Activated effector memory CD4-positive, alpha-beta T cell treated with anti-CD3 and anti-CD28 coated beads, Interleukin-2, amount 50 U/mL, for 16 hours (primary cell): ENCODE measurements around the gene APOA4.
A peak's percentile ranks its signal among the peaks of the same experiment; 100 is the strongest.
"Not testable (repeated sequence)": the region's sequence is repeated elsewhere in the genome, so short reads cannot be mapped to it uniquely, and the experiment has no call there.

Source experiments
- DNase-seq: peaks from one replicate; pipeline ENCODE4 v3.0.0-alpha.2; 2020

The APOA4 gene

DNA sequence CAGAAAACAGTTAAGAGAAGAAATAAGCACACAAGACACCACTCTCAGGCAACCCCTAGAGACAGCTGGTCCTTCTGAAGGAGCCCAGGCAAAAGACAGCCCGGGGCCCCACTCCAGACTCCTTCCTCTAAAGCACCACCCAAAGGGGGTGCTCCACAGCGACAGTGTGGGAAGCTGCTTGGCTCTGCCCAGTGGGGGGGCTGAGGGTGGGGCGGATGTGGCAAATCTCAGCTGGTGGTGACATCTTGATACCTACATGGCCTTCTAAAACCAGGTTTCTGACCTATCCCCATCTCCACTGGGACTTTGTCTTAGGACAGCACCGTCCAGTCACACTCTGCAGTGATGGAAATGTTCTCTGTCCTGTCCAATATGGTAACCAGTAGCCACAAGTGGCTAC, 24.5 kb upstream of the APOA4 start:
- DNase-seq: peak; percentile 57

DNA sequence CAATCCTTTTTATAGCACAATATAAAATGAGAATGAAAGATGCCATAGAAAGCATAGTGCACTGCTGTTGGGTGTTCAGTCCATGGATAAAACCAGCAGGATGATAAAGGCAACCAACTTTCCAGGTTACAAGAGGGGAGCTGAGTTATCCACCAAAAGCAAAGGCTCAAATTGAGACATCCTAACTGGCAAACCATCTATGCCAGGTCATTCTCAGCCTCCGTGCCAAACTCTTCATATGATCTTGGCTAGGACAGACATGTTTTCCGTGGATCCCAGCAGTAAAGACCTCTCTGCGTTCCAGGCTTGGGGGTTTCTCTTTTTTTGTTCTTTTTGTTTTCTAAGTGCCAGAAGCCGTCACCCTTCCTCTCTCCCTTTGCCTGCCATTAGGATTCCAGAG, 21.6 kb upstream of the APOA4 start:
- no peak for DNase-seq

DNA sequence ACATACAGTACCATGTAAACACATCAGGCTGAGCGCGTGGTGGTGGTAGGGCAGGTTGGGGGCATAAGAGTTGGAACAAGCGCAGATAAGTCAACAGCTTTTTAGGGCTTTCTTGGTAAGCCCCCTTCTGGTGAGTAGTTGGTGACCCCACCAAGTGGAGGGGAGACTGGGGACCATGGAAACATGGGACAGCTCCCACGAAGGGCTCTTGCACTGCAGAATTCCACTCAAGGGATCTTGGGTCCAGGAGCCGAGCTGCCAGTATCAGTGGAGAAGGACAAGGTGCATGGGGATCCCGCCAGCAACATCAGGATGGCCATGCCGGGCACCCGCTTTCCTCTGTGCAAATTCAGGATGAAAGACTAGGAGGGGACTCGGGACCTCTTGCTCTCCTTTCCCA, 20.6 kb upstream of the APOA4 start:
- peak; percentile 27 for DNase-seq

DNA sequence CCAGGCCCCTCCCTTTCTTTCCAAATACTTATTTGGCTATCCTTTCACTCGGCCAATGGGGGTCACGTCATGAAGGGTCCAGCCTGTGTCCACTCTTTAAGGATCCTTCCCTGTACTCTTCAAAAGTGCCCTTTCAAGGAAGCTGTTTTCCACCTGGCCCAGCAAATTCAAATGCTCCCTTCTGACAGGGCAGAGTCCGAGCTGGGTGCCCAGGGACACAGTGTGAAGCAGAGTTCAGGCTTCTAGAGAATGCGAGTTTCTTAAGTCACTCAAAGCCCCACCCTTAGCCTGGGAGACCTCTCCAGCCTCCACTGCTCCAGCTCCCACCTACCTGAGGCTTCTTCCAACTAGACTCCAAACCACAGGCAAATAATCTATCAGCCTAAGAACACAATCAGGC, 19.8 kb upstream of the APOA4 start:
- DNase-seq: no peak

DNA sequence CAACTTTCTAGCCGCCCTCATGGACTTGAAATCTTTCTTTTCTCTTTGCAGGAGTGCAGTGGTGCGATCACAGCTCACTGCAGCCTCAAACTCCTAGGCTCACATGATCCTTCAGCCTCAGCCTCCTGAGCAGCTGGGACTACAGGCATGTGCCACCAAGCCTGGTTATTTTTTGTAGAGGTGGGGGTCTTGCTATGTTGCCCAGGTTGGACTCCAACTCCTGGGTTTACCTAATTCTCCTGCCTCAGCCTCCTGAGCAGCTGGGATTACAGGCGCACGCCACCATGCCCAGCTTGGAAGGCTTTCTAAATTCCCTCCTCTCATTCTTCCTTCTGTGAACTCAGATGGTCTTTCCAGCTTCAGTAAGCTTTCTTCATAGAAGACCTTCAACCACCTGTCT, 19.0 kb upstream of the APOA4 start:
- DNase-seq: no peak

DNA sequence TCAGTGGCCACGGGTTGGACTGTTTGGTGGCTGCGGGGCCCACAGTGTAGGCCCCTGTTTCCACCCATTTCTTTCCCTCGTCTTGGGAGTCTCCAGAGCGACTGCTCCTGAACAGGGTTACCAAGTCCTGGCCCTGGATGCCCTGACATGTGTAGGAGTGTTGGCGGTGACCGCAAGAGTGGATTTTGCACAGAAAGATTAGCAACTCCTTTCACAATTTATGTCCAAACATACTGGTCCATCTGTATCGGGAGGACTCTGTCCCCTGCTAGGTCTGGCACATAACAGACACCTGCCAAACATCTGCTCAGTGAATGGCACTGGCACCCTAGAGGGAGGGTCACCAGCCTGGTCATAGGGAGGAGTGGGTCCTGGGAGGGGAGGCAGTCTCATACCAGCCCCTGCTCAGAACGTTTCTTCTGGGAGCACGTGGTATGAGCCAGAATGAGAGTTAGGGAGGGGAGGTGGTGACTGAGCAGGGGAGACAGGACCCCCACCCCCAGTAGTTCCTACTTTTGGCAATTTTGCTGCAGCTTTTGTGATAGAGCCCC, 17.7 kb upstream of the APOA4 start:
- no peak for DNase-seq

DNA sequence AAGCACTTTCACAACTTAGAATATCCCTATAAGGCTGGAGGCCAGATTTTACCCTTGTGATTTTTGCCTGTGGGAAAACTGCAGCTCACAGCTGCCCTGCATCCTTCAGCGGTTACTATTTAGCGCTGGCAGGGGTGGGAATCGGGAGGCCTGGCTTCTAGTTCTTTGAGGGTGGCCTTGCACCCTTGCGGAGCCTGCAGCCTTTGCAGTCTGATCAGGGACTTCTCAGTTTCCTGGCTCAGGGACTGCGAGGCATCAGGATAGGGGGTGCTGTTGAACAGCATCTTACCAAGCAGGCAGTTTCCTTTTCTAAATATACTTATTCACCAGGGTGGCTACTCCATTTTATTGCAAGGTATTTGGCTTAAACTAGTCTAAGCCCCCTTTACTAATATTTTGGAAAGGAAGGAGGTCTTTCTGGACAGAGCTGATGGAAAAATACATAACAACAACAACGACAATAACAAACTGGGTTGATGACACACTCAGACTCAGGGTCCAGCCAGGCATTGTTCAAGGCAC, 17.2 kb upstream of the APOA4 start:
- DNase-seq: no peak

DNA sequence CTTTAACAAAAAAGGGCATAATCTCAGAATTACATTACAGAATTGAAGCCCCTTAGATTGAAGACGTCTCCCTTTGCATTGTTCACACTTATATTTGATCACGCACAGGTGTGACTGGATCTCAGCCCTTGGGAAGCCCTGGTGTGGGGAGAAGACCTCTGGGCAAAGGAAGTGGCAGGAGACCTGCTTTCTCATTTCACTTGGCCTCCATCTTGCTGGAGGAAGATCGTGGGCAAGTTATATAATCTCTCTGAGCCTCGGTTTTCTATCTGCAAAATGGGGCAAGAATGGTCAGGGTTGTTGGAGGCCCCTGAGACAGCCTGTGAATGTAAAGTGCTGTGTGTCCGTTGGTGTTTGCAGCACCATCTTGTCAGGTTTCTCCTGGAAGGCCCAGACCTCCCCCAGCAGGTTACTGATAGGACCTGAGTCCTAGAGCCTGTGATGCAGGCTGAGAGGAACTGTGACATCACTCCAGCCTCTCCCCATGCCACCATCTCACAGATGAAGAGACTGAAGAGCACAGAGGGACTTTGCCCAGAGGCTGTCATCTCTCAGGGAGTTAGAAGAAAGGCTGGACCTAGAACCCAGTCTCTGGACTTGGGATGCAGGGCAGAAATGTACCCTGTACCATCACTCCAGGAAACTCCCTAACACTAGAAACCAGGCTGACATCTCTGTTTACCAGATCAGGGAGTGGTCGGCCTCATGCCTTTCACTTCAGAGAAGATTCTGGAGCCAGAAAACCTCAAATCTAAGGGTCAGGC, 15.4 kb upstream of the APOA4 start:
- DNase-seq: no peak

DNA sequence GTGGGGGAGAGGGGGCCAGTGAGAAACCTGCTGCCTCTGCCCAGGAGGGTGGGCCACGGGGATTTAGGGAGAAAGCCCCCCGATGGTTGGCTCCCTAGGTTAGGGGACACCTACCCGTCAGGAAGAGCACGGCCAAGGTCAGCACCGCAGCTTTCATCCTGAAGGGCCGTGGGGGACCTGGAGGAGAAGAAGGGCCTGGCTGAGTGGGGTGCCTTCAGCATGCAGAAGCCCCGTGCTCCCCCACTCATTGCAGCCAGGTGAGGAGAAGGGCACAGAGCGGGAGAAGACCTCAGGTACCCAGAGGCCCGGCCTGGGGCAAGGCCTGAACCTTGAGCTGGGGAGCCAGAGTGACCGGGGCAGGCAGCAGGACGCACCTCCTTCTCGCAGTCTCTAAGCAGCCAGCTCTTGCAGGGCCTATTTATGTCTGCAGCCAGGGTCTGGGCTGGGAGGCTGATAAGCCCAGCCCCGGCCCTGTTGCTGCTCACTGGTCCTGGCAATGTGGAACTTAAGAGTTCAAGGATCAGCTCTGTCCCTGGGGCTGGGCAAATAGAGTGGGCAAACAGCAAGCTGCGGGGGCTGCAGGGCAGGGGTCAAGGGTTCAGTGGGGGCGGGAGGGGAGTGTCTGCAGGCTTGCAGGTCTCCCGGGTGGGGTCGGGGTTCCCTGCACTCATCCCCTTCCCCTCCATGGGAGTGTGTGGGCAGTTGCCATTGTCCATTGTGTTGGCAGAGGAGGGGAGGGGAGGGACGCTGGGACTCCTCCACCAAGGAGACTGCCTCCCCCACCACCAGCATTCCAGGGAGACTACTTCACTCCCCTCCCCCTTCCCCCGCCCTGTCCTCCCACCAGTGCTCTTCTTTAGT, 14.4 kb upstream of the APOA4 start, which contains the start of gene APOA1:
Gene APOA1, minus strand, starts transcription at position 392 of the 861 bp plus-strand sequence. Its CDS starts 235 bp downstream, at position 157.
- no peak for DNase-seq

DNA sequence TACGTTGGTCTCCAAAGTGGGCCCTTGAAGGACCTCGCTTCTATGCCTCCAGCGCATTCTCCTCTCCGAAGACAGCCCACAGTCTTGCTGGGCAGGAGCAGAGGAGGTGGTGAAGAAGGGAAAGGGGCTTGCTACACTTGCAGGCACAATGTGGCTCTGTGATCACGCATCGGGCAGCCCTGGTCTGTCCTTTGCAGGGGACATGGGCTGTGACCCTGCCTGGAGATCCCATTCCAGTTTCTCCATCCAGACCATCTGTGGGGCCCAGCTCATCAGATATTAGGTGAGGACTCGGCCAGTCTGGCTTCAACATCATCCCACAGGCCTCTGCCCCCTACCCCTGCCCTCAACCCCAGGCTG, 13.5 kb upstream of the APOA4 start:
- DNase-seq: no peak

DNA sequence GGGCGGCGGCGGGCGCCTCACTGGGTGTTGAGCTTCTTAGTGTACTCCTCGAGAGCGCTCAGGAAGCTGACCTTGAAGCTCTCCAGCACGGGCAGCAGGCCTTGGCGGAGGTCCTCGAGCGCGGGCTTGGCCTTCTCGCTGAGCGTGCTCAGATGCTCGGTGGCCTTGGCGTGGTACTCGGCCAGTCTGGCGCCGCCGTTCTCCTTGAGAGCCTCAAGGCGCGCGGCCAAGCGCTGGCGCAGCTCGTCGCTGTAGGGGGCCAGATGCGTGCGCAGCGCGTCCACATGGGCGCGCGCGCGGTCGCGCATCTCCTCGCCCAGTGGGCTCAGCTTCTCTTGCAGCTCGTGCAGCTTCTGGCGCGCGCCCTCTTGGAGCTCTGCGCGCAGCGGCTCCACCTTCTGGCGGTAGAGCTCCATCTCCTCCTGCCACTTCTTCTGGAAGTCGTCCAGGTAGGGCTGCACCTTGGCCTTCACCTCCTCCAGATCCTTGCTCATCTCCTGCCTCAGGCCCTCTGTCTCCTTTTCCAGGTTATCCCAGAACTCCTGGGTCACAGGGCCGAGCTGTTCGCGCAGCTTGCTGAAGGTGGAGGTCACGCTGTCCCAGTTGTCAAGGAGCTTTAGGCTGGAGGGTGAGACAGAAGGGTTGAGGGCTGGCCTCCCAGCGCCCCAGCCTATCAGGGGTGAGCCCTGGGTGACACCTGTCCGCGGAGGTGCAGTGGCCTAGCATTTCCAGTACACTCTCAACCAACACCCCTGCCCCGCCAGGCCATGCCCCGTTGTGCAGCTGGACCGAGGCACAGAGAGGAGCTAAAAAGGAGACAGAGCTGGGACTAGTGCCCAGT, 12.9 kb upstream of the APOA4 start:
- DNase-seq: peak; percentile 89

DNA sequence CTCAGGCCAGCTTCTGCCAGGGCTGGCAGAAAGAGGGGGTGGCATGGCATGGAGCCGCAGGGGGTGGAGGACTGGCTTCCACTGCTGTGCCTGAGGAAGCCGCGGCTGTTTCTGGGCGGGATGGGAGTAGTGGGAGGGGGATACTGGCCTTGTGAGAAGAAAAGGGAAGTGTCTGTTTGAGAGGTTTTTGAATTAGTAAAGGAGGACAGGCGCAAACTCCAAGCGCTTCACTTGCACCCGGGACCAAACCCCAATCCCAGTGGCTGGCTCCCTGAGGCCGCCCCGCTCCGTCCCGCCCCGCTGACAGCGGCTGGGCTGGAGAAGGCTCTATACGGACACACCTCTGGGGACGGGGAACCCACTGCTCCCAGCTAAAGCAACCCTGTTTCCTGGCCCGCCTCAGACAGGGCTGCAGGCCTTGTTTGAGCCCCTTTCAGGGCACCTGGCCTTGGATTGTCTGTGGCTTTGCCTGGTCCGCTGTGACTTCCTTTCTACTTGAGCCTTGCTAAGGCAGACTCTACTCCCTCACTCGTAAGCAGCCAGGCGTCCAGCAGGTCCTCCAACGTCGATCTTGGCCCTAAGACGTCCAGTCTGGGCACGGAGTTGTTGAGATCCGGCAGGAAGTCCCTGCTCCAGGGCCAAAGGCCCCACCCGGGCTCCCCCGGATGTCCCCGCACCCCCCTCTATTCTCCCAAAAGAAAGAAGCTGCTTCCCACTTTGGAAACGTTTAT, 12.1 kb upstream of the APOA4 start:
- no peak for DNase-seq

DNA sequence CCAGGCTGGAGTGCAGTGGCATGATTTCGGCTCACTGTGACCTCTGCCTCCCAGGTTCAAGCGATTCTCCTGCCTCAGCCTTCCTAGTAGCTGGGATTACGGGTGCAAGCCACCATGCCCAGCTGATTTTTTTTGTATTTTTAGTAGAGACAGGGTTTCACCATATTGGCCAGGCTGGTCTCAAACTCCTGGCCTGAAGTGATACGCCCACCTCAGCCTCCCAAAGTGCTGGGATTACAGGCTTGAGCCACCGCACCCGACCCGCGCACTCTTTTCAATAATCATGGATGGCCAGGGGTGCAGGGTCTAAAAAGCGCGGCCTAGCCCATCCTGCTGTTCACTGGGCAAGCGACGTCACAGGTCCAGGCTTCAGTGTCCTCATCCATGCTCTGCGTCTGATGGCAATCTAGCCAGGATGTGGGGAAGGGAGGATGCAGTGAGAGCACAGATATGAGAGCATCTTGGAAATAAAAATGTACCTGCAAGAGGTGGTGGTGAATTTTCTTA, 11.5 kb upstream of the APOA4 start:
- DNase-seq: not testable (repeated sequence)

DNA sequence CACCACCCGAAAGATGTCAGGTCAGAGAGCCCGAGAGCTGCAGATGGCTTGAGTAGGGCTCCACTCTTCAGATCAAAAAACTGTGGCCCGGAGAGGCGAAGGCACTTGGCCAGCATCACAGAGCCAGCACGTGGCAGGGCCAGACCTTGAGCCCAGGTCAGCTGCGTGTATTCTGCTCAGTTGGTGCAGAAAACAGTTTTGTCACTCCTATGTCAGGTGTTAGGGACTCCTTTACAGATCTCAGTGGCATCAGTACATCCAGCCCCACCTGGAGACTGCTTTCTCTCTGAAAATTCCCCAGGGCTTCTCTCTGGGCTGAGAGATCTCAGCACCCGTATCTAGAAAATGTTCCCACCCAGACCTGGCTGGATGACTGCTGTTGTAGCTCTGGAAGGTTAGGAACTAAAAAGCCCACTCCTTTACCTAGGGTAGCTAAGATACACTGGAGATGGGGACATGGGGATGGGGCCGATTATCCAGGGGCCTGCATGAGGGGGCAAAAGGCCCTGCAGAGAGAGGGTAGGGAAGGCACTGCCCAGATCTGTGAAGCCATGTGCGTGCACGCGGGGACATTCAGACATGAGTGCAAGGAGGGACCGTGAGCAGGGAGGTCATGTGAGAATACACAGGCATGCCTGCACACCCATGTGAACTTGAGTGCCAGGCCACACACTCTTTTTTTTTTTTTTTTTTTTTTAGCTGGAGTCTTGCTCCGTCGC, 10.9 kb upstream of the APOA4 start:
- DNase-seq: peak; percentile 54

DNA sequence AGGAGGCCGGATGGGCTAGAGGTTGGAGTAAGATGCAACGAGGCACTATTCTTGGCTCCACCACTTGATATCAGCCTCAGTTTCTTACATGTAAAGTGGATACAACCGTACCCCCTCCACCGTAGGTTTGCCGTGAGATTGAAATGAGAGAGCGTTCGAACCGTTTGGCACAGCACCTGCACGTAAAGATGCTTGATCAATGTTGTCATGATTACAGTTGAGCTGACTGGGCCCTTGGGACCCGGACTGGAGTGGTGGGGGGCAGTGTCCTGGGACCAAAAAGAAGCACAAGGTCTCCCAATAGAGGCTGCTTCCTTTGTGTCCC, 10.3 kb upstream of the APOA4 start:
- DNase-seq: no peak

DNA sequence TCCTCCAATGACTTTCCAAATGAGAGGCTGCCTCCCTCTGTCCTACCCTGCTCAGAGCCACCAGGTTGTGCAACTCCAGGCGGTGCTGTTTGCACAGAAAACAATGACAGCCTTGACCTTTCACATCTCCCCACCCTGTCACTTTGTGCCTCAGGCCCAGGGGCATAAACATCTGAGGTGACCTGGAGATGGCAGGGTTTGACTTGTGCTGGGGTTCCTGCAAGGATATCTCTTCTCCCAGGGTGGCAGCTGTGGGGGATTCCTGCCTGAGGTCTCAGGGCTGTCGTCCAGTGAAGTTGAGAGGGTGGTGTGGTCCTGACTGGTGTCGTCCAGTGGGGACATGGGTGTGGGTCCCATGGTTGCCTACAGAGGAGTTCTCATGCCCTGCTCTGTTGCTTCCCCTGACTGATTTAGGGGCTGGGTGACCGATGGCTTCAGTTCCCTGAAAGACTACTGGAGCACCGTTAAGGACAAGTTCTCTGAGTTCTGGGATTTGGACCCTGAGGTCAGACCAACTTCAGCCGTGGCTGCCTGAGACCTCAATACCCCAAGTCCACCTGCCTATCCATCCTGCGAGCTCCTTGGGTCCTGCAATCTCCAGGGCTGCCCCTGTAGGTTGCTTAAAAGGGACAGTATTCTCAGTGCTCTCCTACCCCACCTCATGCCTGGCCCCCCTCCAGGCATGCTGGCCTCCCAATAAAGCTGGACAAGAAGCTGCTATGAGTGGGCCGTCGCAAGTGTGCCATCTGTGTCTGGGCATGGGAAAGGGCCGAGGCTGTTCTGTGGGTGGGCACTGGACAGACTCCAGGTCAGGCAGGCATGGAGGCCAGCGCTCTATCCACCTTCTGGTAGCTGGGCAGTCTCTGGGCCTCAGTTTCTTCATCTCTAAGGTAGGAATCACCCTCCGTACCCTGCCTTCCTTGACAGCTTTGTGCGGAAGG, 9.5 kb upstream of the APOA4 start:
- peak; percentile 52 for DNase-seq

DNA sequence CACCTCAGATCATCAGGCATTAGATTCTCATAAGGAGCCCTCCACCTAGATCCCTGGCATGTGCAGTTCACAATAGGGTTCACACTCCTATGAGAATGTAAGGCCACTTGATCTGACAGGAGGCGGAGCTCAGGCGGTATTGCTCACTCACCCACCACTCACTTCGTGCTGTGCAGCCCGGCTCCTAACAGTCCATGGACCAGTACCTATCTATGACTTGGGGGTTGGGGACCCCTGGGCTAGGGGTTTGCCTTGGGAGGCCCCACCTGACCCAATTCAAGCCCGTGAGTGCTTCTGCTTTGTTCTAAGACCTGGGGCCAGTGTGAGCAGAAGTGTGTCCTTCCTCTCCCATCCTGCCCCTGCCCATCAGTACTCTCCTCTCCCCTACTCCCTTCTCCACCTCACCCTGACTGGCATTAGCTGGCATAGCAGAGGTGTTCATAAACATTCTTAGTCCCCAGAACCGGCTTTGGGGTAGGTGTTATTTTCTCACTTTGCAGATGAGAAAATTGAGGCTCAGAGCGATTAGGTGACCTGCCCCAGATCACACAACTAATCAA, 8.8 kb upstream of the APOA4 start:
- no peak for DNase-seq

DNA sequence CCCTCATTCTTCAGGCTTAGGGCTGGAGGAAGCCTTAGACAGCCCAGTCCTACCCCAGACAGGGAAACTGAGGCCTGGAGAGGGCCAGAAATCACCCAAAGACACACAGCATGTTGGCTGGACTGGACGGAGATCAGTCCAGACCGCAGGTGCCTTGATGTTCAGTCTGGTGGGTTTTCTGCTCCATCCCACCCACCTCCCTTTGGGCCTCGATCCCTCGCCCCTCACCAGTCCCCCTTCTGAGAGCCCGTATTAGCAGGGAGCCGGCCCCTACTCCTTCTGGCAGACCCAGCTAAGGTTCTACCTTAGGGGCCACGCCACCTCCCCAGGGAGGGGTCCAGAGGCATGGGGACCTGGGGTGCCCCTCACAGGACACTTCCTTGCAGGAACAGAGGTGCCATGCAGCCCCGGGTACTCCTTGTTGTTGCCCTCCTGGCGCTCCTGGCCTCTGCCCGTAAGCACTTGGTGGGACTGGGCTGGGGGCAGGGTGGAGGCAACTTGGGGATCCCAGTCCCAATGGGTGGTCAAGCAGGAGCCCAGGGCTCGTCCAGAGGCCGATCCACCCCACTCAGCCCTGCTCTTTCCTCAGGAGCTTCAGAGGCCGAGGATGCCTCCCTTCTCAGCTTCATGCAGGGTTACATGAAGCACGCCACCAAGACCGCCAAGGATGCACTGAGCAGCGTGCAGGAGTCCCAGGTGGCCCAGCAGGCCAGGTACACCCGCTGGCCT, 7.2 kb upstream of the APOA4 start:
- DNase-seq: no peak
